ENCODE measurements around the gene IL3.

Gene IL3

GRCh38 chr5:132069561-132069960 is 9.1 kb downstream of the IL3 start:
- TF ChIP-seq, protein P1, sequence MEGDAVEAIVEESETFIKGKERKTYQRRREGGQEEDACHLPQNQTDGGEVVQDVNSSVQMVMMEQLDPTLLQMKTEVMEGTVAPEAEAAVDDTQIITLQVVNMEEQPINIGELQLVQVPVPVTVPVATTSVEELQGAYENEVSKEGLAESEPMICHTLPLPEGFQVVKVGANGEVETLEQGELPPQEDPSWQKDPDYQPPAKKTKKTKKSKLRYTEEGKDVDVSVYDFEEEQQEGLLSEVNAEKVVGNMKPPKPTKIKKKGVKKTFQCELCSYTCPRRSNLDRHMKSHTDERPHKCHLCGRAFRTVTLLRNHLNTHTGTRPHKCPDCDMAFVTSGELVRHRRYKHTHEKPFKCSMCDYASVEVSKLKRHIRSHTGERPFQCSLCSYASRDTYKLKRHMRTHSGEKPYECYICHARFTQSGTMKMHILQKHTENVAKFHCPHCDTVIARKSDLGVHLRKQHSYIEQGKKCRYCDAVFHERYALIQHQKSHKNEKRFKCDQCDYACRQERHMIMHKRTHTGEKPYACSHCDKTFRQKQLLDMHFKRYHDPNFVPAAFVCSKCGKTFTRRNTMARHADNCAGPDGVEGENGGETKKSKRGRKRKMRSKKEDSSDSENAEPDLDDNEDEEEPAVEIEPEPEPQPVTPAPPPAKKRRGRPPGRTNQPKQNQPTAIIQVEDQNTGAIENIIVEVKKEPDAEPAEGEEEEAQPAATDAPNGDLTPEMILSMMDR (conservative IDR thresholded peaks at IDR 0.05; ENCODE audit: low read depth, low read length): no peak
- no peak for DNase-seq (ENCODE audit: low read depth)
- no peak overlapping the region for H3K4me3 ChIP-seq (ENCODE audit: low read length)

DNA sequence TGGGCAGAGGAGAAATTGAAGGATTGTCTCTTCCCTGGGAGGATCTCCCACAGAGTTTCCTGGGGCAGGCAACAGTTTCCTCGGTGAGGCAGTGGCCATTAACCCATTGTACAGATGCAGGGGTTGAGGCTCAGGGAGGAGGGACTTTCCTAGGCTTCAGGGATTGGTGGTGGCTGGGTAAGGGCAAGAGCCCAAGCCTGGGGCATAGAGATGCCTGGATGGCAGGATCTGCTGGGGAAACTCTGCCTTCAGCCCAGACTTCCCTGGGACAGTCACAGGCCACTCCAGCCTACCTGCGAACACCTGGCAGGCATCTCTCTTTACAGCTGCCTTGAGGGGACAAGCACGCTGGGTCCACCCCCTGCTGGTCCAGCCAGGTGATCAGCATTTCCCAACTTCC is 9.5 kb downstream of the IL3 start:
- H3K4me3 ChIP-seq (ENCODE audit: low read length): no peak overlapping the region
- no peak for DNase-seq (ENCODE audit: low read depth)
- TF ChIP-seq, protein P1 (conservative IDR thresholded peaks at IDR 0.05; ENCODE audit: low read depth, low read length): no peak

GRCh38 chr5:132070460-132071337 is 10.2 kb downstream of the IL3 start:
- DNase-seq (ENCODE audit: low read depth): no peak
- no peak overlapping the region for H3K4me3 ChIP-seq (ENCODE audit: low read length)
- TF ChIP-seq, protein P1 (conservative IDR thresholded peaks at IDR 0.05; ENCODE audit: low read depth, low read length): no peak

- no peak overlapping the region for H3K4me3 ChIP-seq (ENCODE audit: low read length)
- TF ChIP-seq, protein P1 (conservative IDR thresholded peaks at IDR 0.05; ENCODE audit: low read depth, low read length): no peak
- no peak for DNase-seq (ENCODE audit: low read depth)
Observed at GRCh38 chr5:132071338-132071707, 10.9 kb downstream of the IL3 start.

GRCh38 chr5:132072070-132072469 is 11.6 kb downstream of the IL3 start:
- TF ChIP-seq, protein P1 (conservative IDR thresholded peaks at IDR 0.05; ENCODE audit: low read depth, low read length): no peak
- DNase-seq (ENCODE audit: low read depth): no peak
- no peak overlapping the region for H3K4me3 ChIP-seq (ENCODE audit: low read length)

- TF ChIP-seq, protein P1 (conservative IDR thresholded peaks at IDR 0.05; ENCODE audit: low read depth, low read length): no peak
- DNase-seq (ENCODE audit: low read depth): no peak
- H3K4me3 ChIP-seq (ENCODE audit: low read length): no peak overlapping the region
Observed at GRCh38 chr5:132072528-132072927, 12.1 kb downstream of the IL3 start.
